ENCODE results near the gene PIGS. TPM values are rescaled to one million over a fixed set of nuclear protein-coding genes. Genes with fewer than 3 reads are reported as not detected.

PIGS gene
- total and polyA plus RNA-seq, 9 of the 15 experiments (the other 6 are each of a cell fraction or from before 2014, with no cell fraction given), result 47.5 to 138 (median 57.6) TPM

DNA sequence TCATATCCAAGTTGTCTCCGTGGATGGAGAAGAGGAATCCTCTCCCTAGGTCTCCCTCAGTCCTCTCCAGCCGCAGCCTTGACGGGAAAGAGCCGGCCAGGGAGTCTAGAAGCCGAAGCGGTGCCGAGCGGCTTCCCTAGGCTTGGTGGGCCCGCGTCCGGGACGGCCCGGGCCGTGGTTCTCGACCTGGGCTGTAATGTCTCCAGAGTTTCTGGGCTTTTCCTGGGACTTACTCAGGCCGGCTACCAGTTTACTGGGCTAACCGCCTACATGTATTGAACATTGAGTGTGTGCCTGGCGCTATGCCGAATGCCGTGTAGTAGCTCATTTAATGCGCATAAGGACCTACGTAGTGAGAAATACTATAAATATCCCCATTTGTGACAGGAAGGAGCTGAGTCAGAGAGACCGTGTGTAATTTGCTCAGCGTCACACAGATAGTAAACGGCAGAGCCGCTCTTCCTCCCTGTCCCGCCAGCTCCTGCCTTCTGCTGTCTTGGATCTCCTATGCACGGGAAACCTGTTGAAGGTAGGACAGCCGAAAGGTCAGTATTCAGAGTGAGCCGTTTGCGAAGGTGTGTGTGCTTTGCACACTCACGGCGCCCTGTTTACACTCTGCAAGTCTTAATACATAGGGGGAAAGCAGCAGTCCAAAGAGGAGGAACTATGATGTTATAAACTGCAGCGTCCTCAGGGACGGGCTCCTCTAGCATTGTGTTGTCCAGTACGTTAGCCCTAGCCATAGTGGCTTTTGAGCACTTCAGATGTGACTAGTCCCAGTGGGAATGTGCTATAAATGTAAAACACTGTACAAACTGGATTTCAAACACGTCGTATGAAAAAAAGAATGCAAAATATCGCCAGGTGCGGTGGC is 28.2 kb upstream of the PIGS start (continued):
- TF ChIP-seq, protein P1, sequence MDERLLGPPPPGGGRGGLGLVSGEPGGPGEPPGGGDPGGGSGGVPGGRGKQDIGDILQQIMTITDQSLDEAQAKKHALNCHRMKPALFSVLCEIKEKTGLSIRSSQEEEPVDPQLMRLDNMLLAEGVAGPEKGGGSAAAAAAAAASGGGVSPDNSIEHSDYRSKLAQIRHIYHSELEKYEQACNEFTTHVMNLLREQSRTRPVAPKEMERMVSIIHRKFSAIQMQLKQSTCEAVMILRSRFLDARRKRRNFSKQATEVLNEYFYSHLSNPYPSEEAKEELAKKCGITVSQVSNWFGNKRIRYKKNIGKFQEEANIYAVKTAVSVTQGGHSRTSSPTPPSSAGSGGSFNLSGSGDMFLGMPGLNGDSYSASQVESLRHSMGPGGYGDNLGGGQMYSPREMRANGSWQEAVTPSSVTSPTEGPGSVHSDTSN (CRISPR knock-in tag; IDR thresholded peaks at IDR 0.05; ENCODE audit: low read depth), result no peak
- TF ChIP-seq, protein P1 (tag; conservative IDR thresholded peaks at IDR 0.05; ENCODE audit: low read depth), result peak; percentile 90
- no peak for TF ChIP-seq WHSC1 (IDR thresholded peaks at IDR 0.05; ENCODE audit: low read length)
- no peak for TF ChIP-seq NCOA6 (IDR thresholded peaks at IDR 0.05)
- TF ChIP-seq ZNF12 (CRISPR knock-in tag; IDR thresholded peaks at IDR 0.05), result no peak; the same call in 1 of the 2 replicates
- TF ChIP-seq, protein P2, sequence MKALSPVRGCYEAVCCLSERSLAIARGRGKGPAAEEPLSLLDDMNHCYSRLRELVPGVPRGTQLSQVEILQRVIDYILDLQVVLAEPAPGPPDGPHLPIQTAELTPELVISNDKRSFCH (CRISPR knock-in tag; IDR thresholded peaks at IDR 0.05), result no peak
- TF ChIP-seq, protein P2 (tag; IDR thresholded peaks at IDR 0.05), result no peak
- TF ChIP-seq, protein P3, sequence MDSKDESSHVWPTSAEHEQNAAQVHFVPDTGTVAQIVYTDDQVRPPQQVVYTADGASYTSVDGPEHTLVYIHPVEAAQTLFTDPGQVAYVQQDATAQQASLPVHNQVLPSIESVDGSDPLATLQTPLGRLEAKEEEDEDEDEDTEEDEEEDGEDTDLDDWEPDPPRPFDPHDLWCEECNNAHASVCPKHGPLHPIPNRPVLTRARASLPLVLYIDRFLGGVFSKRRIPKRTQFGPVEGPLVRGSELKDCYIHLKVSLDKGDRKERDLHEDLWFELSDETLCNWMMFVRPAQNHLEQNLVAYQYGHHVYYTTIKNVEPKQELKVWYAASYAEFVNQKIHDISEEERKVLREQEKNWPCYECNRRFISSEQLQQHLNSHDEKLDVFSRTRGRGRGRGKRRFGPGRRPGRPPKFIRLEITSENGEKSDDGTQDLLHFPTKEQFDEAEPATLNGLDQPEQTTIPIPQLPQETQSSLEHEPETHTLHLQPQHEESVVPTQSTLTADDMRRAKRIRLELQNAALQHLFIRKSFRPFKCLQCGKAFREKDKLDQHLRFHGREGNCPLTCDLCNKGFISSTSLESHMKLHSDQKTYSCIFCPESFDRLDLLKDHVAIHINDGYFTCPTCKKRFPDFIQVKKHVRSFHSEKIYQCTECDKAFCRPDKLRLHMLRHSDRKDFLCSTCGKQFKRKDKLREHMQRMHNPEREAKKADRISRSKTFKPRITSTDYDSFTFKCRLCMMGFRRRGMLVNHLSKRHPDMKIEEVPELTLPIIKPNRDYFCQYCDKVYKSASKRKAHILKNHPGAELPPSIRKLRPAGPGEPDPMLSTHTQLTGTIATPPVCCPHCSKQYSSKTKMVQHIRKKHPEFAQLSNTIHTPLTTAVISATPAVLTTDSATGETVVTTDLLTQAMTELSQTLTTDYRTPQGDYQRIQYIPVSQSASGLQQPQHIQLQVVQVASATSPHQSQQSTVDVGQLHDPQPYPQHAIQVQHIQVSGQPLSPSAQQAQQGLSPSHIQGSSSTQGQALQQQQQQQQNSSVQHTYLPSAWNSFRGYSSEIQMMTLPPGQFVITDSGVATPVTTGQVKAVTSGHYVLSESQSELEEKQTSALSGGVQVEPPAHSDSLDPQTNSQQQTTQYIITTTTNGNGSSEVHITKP (IDR thresholded peaks at IDR 0.05; ENCODE audit: partially characterized antibody), result peak; percentile 16
- TF ChIP-seq SRSF3 (IDR thresholded peaks at IDR 0.05; ENCODE audit: insufficient read depth, low read length), result no peak
- no peak; the same call in none of the 2 replicates for TF ChIP-seq SMAD4 (CRISPR knock-in tag; conservative IDR thresholded peaks at IDR 0.05)
- TF ChIP-seq ARID4B (CRISPR knock-in tag; IDR thresholded peaks at IDR 0.05), result no peak; the same call in 1 of the 2 replicates
- peak; percentile 20; the same call in 1 of the 2 replicates for TF ChIP-seq TARDBP (IDR thresholded peaks at IDR 0.05)
- no peak for TF ChIP-seq E2F4 (CRISPR knock-in tag; IDR thresholded peaks at IDR 0.05; ENCODE audit: low read depth)
- TF ChIP-seq POLR3A (IDR thresholded peaks at IDR 0.05; ENCODE audit: borderline replicate concordance, extremely low read depth, insufficient read depth, insufficient read length), result no peak
